DMS114 treated with DMSO at 0.1 percent for 48 hours (cell line): Measurements from ENCODE around the gene SFTPB.
"Not testable (repeated sequence)": the region's sequence is repeated elsewhere in the genome, so short reads cannot be mapped to it uniquely, and the experiment has no call there.

Source experiments
- DNase-seq: peaks from one replicate; lab custom pipeline; 2025; ENCODE audit not compliant: unreplicated experiment; lab: John Stamatoyannopoulos, UW

The SFTPB gene

GRCh38 chr2:85659324-85659981, 8.5 kb downstream of the SFTPB start:
- DNase-seq = no peak

- DNase-seq = not testable (repeated sequence)
These were observed 10.6 kb downstream of the SFTPB start for GRCh38 chr2:85657399-85657798.

GRCh38 chr2:85656468-85656867, 11.5 kb downstream of the SFTPB start:
- DNase-seq = no peak

GRCh38 chr2:85655961-85656417, 12.0 kb downstream of the SFTPB start:
- DNase-seq = no peak

GRCh38 chr2:85653996-85654395, 14.0 kb downstream of the SFTPB start:
- DNase-seq = no peak

- DNase-seq = no peak
These were observed 15.9 kb downstream of the SFTPB start for GRCh38 chr2:85652056-85652455.

- DNase-seq = no peak
These were observed 16.9 kb downstream of the SFTPB start for GRCh38 chr2:85651097-85651496.

- no peak for DNase-seq
These were observed 17.5 kb downstream of the SFTPB start for GRCh38 chr2:85650456-85650855.

GRCh38 chr2:85649201-85650190, 18.5 kb downstream of the SFTPB start:
- no peak for DNase-seq

GRCh38 chr2:85648619-85649018, 19.4 kb downstream of the SFTPB start:
- peak; percentile 21 for DNase-seq

- DNase-seq = no peak
These were observed 20.0 kb downstream of the SFTPB start for GRCh38 chr2:85647823-85648526.

- no peak for DNase-seq
These were observed 21.8 kb downstream of the SFTPB start for GRCh38 chr2:85646166-85646565.

- no peak for DNase-seq
These were observed 23.1 kb downstream of the SFTPB start for GRCh38 chr2:85644909-85645308.

GRCh38 chr2:85642725-85643124, 25.3 kb downstream of the SFTPB start:
- no peak for DNase-seq

- DNase-seq = no peak
These were observed 32.4 kb downstream of the SFTPB start for GRCh38 chr2:85635636-85636035.

GRCh38 chr2:85635011-85635410, 33.0 kb downstream of the SFTPB start:
- no peak for DNase-seq

GRCh38 chr2:85631316-85631715, 36.7 kb downstream of the SFTPB start:
- no peak for DNase-seq

GRCh38 chr2:85628658-85629057, 39.3 kb downstream of the SFTPB start:
- DNase-seq = no peak

- DNase-seq = no peak
These were observed 44.0 kb downstream of the SFTPB start for GRCh38 chr2:85623991-85624390.

GRCh38 chr2:85621338-85621737, 46.7 kb downstream of the SFTPB start:
- no peak for DNase-seq

- DNase-seq = no peak
These were observed 48.4 kb downstream of the SFTPB start for GRCh38 chr2:85619617-85620016.
